Activated CD4-positive, alpha-beta T cell treated with anti-CD3 and anti-CD28 coated beads, Interleukin-2, Interleukin-6, amounts not matched to agents 100 ng/mL and 50 ng/mL, durations not matched to agents 16 hours and 8 hours (primary cell): ENCODE measurements around the gene PLRG1.

Source experiments
- DNase-seq: peaks from one replicate; pipeline ENCODE4 v3.0.0-alpha.2; 2020

PLRG1 gene

DNA sequence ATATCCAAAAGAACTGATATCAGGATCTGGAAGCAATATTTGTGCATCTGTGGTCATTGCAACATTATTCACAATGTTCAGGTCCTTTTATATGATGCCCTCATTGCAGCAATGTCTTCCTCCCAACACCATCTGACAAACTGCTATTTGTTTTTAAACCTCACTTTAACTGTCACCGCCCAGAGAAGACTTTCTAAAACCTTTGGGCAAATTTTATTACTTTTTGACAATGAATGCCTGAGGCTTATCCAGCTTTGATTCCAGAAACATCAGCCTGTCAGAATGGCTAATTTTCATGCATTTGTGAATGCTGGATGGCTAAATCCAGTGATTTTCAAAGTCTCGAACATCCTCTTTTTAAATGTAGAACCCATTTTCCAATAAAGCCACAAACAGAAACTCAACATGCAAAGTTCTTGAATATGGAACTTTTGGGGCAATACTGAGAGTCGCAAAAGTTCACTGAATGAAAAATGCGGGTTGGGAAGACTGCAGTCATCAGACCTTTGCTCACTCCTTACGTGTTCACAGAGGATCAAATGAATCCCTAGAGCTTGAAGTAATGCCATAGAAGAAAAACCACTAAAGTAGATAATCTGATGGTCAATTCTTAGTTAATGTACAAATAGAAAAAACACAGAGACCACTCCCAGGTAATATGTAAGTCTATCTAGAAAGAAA is 23.1 kb upstream of the PLRG1 start:
- DNase-seq, result no peak

DNA sequence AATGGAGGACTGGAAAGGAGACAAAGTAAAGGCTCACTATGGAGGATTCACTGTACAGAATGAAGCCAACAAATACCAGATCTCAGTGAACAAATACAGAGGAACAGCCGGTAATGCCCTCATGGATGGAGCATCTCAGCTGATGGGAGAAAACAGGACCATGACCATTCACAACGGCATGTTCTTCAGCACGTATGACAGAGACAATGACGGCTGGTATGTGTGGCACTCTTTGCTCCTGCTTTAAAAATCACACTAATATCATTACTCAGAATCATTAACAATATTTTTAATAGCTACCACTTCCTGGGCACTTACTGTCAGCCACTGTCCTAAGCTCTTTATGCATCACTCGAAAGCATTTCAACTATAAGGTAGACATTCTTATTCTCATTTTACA is 19.4 kb upstream of the PLRG1 start:
- DNase-seq, result no peak

DNA sequence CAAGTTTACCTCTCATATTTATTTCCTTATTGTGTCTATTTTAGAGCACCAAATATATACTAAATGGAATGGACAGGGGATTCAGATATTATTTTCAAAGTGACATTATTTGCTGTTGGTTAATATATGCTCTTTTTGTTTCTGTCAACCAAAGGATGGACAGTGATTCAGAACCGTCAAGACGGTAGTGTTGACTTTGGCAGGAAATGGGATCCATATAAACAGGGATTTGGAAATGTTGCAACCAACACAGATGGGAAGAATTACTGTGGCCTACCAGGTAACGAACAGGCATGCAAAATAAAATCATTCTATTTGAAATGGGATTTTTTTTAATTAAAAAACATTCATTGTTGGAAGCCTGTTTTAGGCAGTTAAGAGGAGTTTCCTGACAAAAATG is 18.8 kb upstream of the PLRG1 start:
- DNase-seq, result no peak

DNA sequence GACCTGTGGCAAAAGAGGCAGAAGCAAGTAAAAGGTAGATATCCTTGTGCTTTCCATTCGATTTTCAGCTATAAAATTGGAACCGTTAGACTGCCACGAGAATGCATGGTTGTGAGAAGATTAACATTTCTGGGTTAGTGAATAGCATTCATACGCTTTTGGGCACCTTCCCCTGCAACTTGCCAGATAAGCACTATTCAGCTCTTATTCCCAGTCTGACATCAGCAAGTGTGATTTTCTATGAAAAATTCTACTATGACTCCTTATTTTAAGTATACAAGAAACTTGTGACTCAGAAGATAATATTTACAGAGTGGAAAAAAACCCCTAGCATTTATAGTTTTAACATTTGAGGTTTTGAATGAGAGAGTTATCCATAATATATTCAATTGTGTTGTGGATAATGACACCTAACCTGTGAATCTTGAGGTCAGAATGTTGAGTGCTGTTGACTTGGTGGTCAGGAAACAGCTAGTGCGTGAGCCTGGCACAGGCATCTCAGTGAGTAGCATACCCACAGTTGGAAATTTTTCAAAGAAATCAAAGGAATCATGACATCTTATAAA is 16.5 kb upstream of the PLRG1 start:
- DNase-seq, result no peak

DNA sequence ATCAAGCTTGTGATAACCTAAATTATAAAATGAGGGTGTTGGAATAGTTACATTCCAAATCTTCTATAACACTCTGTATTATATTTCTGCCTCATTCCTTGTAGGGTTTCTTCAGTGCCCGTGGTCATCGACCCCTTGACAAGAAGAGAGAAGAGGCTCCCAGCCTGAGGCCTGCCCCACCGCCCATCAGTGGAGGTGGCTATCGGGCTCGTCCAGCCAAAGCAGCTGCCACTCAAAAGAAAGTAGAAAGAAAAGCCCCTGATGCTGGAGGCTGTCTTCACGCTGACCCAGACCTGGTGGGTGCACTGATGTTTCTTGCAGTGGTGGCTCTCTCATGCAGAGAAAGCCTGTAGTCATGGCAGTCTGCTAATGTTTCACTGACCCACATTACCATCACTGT is 15.5 kb upstream of the PLRG1 start:
- no peak for DNase-seq

DNA sequence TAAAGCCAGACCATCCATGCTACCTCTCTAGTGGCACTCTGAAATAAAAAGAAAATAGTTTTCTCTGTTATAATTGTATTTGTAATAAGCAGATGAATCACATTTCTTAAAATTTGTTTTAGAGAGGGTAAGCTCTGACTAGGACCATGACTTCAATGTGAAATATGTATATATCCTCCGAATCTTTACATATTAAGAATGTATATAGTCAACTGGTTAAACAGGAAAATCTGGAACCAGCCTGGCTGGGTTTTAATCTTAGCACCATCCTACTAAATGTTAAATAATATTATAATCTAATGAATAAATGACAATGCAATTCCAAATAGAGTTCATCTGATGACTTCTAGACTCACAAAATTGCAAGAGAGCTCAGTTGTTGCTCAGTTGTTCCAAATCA is 14.1 kb upstream of the PLRG1 start:
- DNase-seq, result no peak

DNA sequence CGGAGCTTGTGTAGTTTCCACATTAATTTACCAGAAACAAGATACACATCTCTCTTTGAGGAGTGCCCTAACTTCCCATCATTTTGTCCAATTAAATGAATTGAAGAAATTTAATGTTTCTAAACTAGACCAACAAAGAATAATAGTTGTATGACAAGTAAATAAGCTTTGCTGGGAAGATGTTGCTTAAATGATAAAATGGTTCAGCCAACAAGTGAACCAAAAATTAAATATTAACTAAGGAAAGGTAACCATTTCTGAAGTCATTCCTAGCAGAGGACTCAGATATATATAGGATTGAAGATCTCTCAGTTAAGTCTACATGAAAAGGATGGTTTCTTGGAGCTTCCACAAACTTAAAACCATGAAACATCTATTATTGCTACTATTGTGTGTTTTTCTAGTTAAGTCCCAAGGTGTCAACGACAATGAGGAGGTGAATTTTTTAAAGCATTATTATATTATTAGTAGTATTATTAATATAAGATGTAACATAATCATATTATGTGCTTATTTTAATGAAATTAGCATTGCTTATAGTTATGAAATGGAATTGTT is 12.6 kb upstream of the PLRG1 start, which contains the start of gene FGB:
Gene FGB (plus strand): TSS at position 315 of the 558 bp plus-strand sequence. CDS start 8 bp downstream, at position 323.
- no peak for DNase-seq

DNA sequence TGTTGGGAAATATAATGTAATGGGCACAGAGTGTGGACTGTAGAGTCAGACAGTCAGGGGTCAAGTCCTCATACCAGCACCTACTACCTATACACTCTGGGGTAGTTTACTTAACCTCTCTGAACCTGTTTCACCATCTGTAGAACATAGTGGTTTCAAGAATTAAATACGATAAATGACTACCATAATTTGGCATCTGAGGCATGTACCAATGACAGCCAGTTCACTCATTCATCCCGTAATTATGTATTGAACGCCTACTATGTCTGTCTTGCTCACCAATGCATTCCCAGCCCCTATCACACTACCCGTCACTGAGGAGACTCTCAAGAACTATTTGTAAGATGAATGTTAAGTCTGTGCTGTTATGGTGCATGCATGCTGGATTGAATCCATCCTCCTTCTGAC is 10.6 kb upstream of the PLRG1 start:
- DNase-seq, result no peak

DNA sequence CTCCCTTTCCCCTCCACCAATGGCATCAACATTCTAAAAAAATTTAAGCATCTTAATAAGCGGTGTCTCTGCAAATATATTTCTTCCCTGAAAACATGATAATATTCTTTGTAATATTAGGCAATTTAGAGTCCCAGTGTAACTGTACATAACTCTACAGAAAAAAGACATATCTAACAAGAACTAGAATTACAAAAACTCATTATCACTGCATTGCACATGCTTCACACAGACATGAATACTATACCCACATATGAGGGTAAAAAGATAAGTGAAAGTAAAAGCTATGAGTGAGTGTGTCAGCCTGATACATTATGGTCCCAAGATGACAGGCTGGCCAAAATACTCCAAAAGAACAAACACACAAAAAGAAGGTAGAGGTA is 10.2 kb upstream of the PLRG1 start:
- DNase-seq, result no peak

DNA sequence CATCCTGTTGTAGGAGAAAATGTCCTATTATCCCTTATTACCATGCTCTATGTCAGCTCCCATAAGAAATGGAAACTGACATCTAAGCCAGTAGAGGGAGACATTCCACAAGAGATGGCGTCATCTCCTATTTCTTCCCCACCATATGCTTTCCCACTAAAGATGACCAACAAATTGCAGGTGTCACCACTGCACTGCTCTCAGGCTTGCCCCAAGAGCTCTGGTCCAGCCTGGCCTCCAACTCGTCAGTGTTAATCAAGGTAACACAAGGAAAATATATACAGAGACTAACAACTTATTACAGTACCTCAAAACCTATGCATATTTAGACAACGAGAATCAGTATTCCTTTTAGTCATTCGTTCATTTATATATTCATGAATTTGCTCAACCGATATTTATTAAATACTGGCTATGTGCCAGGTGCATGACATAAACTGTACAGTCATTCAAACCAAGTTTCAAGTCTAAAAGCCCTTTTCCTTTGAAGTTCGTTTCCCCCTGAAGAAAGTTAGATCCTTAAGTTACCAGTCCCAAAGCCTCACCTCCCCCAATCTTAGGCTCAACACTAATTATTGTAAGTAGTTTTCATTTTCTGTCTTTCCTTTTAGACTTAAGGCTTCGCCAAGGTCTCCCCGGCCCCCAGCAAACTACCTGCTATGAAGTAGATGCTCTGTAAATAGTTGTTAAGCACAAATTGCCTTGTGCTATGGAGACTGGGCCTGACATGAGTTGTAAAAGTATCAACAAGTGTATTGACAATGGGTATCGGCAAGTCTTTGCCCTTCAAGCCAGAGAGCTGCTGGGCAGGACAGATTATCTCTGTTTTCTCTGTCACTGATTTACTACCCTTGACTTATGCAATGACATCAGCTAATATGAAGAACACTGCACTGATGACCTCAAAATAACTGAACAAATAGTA is 9.6 kb upstream of the PLRG1 start:
- DNase-seq, result peak; percentile 24

DNA sequence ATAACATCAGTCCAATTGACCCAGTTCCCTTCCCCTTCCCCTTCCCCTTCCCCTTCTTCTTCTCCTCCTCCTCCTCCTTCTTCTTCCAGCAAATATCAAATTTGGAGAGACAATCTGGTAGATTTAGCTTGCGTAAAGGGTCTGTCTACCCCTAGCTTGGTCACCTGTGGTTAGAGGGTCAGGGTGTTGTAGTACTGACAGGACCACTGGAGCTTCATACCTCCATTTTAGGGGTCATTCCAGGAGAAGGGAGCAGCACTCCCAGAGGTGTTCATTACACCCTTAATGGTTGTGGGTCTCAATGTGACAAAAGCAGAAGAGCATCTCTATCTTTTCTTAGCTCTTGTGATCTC is 8.9 kb upstream of the PLRG1 start:
- no peak for DNase-seq

DNA sequence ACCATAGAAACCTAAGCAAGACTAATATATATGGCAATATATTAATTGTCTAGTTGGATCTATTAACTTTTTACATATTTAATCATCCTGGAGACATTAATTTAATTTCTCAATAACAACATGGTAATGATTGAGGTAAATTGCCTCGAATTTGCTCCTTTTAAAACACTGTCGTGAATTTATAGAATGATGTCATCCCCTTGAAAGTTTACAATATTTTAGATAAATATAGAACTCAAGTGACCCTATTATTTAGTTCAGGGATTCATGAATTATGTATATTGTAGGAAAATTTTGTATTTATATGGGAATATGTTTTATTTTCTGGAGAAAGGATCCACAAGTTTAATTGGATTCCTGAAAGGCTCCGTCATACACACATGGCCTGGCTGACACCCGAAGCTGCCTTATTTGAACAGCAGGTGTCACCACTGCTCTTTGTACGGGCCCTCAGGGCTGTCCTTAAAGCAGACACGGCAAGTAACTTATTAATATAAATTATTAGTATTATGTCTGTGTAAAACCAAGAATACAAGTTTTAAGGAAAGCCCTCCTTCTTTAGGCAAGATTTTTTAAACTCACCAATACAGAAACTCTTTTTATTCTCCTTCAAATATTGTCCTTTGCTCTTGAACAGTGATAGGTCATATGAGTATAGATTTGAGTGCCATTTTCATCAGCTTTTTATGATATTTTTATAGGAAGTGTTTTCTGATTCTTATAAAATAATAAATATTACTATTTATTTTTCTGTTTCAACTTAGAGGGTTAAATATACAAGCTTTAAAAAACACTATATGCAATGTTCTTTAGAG is 1.9 kb upstream of the PLRG1 start:
- peak; percentile 79 for DNase-seq

DNA sequence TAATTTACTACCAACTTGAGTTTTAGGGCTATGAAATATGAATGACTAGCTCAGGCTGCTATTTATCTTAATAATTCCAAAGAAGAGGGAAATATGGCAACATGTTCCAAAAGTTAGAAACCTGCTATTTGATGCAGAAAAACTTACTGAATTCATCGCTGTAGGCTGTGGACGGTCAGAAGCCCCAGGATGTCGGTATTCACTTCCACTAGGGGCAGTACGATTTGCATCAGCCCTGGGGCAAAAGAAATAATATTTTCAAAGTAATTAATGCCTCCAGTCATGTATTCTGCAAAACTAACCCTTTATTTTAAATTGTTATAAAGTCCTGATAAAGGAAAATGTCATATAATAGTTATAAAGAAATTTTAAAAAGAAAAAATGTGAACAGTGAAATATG is 4.5 kb downstream of the PLRG1 start:
- no peak for DNase-seq

DNA sequence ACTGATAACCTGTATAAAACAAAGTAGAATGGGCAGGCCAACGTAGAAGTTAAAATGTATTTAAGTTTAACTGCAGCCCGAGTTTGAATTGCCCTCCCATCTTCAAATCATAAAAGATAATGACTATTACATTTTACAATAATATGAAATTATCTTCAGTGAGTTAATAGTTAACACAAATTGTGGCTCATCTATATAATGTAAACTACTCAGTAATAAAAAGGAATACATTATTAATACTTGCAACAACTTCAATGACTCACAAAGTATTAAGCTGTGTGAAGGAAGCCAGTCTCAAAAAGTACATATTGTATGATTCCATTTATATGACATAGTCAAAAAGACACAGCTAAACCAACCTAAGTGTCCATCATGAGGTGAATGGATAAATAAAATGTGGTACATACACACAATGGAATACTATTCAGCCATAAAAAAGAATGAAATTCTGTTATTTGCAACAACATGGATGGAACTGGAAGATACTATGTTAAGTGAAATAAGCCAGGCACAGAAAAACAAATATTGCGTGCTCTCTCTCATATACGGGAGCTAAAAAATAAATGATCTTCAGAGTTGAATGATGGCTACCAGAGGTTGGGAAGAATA is 7.8 kb downstream of the PLRG1 start:
- DNase-seq, result no peak

DNA sequence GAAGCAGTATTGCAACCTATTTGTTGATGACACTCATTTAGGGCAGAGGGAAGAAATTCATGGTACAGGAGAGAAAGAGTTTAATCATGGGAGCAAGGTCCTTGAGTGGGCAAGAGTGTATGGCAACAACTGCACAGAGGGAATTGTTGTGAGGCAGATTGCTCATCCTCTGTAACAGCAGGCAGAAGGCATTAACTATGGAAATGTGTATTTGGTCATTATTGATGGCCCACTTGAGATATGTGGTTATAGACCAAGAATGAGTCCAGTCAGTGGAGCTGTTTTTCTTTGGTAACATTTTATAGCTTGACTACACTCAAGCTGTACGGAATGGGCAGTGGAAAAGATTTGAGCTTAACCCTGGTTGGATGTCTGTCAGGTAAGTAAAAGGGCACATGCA is 15.9 kb downstream of the PLRG1 start:
- no peak for DNase-seq

DNA sequence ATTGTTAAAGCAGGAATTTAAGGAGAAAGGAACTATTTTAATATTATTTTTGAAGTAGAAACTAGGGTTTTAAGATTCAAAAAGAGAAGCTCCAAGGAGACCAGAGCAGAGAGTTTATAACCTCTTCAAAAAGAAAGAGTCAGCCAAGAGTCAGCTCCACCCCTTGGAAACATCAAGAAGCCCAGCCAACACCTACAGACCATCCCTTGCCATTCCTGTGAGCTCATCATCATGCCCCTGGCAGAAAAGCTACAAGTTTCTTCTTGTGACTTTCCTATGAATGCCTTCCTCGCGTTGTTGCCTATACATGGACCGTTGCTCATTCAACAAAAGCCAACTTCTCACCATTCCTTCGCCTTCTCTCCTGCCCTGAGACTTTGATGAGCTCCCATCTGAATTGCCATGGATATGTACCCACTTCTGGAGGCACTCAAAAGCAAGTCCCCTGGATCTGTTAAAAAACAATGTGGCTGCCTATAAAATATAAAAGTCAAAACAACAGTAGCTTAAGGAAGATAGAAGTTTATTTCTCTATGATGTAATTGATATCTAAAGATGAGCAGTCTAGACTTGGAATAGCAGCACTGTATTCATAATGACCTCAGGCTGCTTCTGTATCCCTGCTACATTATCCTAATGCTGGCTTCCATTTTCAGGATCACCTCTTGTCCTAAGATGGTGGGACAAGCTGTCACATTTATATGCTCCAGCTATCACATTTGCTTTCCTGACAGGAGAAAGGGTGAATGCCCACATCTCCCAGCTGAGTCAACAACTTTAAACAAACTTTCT is 20.3 kb downstream of the PLRG1 start:
- no peak for DNase-seq

DNA sequence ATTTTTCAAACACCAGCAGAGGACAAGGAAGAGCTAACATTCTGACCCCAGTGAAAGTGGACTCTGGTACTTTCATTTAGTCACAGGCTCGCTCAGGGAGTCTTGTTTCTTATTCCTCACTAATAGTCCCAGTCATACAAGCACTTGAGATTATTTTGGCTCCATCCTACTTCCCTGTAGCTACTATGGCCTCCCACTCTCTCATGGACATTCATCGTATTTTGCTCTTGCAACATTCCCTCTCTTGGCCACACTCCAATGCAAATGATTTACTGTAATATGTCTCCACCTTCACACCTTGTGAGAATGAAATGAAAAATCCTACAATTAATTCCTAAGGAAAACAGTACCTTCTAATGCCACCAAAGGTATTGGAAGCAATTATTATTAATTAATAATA is 21.3 kb downstream of the PLRG1 start:
- DNase-seq, result no peak

DNA sequence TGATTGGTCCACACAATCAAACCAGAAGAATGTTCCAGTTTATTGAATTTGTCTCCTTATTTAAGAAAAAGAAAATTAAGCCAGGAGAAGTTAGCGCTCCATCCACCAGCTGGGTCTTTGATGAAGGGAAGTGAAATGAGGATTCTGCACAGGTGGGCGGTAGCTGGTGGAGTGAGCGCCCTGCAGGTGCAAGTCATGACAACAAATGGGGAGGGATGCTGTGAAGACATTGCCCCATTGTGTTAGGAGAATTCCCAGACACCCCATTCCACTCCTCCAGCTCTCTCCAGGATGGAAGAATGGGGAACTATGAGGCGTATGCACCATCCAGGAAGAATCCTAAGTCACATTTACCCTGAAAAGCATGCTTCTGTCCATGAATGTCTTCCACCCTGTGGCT is 22.9 kb downstream of the PLRG1 start:
- no peak for DNase-seq

DNA sequence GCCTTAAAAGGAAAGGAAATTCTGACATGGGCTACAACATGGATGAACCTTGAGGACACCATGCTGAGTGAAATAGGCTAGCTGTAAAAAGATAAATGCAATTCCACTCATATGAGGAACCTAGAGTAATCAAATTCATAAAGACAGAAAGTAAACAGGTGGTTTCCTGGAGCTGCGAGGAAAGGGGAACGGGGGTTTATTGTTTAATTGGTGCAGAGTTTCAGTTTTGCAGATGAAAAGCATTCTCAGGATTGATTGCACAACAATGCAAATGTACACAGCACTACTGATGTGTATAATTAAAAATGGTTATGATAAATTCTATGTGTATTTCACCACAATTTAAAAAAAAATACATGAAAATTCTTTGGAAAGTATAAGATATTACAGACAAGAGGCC is 24.0 kb downstream of the PLRG1 start:
- DNase-seq, result no peak

DNA sequence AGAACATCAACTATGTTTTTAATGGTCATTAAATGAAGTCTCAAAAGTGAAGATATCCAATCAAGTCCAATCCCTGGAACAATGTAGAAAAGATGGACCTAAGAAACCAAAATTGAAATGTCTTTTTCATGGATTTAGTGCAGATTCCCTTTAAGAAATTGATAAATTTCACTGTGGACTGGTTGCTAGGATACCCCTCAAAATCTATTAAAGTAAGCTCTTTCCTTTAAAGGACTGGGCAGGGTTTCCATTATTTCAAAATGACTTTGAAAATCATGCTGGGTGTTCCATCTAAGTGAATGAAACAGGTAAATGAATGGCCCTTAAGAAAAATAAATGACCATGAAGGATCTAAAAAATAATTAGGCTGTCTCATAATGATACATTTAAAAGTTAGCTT is 28.6 kb downstream of the PLRG1 start:
- DNase-seq, result no peak

DNA sequence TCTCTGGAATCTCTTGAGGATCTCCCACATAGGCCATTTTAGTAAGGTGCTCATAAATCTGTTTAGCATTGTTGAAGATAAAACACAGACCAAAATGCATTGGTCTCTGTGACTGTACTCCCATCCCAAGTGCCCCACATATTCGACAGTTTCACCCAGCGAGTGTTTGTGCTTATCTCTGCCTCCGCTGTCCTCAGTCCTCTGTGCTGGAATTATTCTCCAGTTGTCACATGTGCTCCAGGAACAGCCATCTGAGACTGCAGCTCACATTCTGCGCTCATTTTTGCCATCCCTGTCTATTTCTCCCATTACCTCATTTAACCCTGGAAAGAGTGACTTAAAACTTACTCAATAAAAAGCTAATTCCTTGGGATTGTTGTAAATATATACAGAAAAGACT is 31.0 kb downstream of the PLRG1 start:
- DNase-seq, result no peak

DNA sequence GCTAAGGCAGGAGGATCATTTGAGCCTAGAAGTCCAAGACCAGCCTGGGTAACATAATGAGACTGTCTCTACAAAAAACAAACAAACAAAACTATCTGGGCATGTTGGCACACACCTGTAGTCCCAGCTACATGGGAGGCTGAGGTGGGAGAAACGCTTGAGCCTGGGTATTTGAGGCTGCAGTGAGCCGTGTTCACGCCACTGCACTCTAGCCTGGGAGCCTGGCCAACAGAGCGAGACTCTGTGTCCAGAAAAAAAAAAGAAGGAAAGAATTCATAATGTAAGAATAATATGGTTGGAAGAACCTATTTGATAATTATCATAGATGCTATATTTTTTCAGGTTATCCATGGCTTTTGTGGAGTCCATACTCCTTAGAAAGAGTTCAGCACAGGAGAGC is 32.6 kb downstream of the PLRG1 start:
- DNase-seq, result no peak
